Keratinocyte (primary cell): ENCODE data around the gene MIA2. TPM values are rescaled to one million over a fixed set of nuclear protein-coding genes. Genes with fewer than 3 reads are reported as not detected.

ENCODE experiments used
- DNase-seq: peaks from one replicate; pipeline ENCODE4 v3.0.0-alpha.2; 2011; ENCODE audit warnings: low read depth, missing footprints, low spot score
- FAIRE-seq: peaks from 2 replicates; lab custom pipeline; 2011; peaks lifted over from hg19 to GRCh38; lab: Jason Lieb, UNC
- H2AFZ ChIP-seq: 2 replicates; pipeline ENCODE4 v1.6.0; 2012; ENCODE audit warnings: low read length, control low read depth, inconsistent platforms; ENCODE audit not compliant: control insufficient read depth
- H3K27ac ChIP-seq: 2 replicates; pipeline ENCODE4 v1.5.1; 2011; ENCODE audit warnings: low read length; ENCODE audit not compliant: control insufficient read depth, insufficient read depth
- H3K27me3 ChIP-seq: 3 replicates; pipeline ENCODE4 v1.6.0; 2011; ENCODE audit warnings: low read length; ENCODE audit not compliant: control insufficient read depth, insufficient read depth; ENCODE audit errors: extremely low read depth
- H3K36me3 ChIP-seq, 2 experiments: 2 replicates in 1 of 2; 3 replicates in 1 of 2; pipeline ENCODE4 v1.5.1; 2011; ENCODE audit warnings: low read length in 2 of 2, mild to moderate bottlenecking in 1 of 2; ENCODE audit not compliant: control insufficient read depth in 2 of 2, insufficient read depth in 2 of 2; ENCODE audit errors: extremely low read depth in 1 of 2
- H3K4me1 ChIP-seq: 3 replicates; pipeline ENCODE4 v1.5.1; 2011; ENCODE audit warnings: low read length; ENCODE audit not compliant: control insufficient read depth, insufficient read depth; ENCODE audit errors: extremely low read depth
- H3K4me2 ChIP-seq: 3 replicates; pipeline ENCODE4 v1.6.0; 2011; ENCODE audit warnings: low read depth, low read length; ENCODE audit not compliant: control insufficient read depth, insufficient read depth; ENCODE audit errors: extremely low read depth
- H3K4me3 ChIP-seq, 3 experiments: fragments of 200-600 bp in 1 of 3; sonication (generic) in 1 of 3; 2 replicates in 2 of 3; 3 replicates in 1 of 3; pipeline ENCODE4 v1.5.1; 2011 to 2016; ENCODE audit warnings: low read length in 3 of 3, mild to moderate bottlenecking in 3 of 3, control low read depth in 2 of 3, inconsistent platforms in 1 of 3, low read depth in 1 of 3, mixed read lengths in 1 of 3, mixed run types in 1 of 3, moderate library complexity in 1 of 3; ENCODE audit not compliant: control insufficient read depth in 2 of 3, insufficient read depth in 2 of 3; ENCODE audit errors: extremely low read depth in 1 of 3
- H3K79me2 ChIP-seq: 2 replicates; pipeline ENCODE4 v1.6.0; 2012; ENCODE audit warnings: low read length; ENCODE audit not compliant: control insufficient read depth, insufficient read depth
- H3K9ac ChIP-seq: 3 replicates; pipeline ENCODE4 v1.6.0; 2011; ENCODE audit warnings: low read length; ENCODE audit not compliant: control insufficient read depth, insufficient read depth; ENCODE audit errors: extremely low read depth
- H3K9me1 ChIP-seq: 3 replicates; pipeline ENCODE4 v1.6.0; 2011; ENCODE audit warnings: low read length; ENCODE audit not compliant: control insufficient read depth, insufficient read depth; ENCODE audit errors: extremely low read depth
- H3K9me3 ChIP-seq: 2 replicates; pipeline ENCODE4 v1.5.1; 2012; ENCODE audit warnings: low read depth, low read length; ENCODE audit not compliant: control insufficient read depth
- H4K20me1 ChIP-seq: 3 replicates; pipeline ENCODE4 v1.6.0; 2011; ENCODE audit warnings: low read length; ENCODE audit not compliant: control insufficient read depth, insufficient read depth; ENCODE audit errors: extremely low read depth
- EZH2 ChIP-seq: IDR thresholded peaks from one replicate; pipeline ENCODE4 v1.6.1; 2012; ENCODE audit warnings: inconsistent platforms, mild to moderate bottlenecking, low read length, moderate library complexity
- dilution Hi-C: fragments of 300-500 bp; cut with MboI; formaldehyde crosslinking; loops from one replicate; pipeline ENCODE4 v1.7.0; 2020; ENCODE audit warnings: low sequenced_read_pairs; ENCODE audit not compliant: extremely low pct_ligation_motif_present
- polyA plus RNA-seq, 5 experiments: library from polyadenylated mRNA; depleted of rRNA in 3 of 5; stranded (reverse) in 3 of 5; stranded (forward) in 1 of 5; unstranded in 1 of 5; fragments of >200 nt; gene quantifications; 1 replicate in 1 of 5; 2 replicates in 3 of 5; 3 replicates in 1 of 5; pipeline versions ENCODE4 v1.2.1 to v1.2.3, GENCODE V29; 2011 to 2012; ENCODE audit warnings: missing spikeins in 2 of 5, low read depth in 1 of 5, low replicate concordance in 1 of 5
- TF ChIP-seq, protein P1 (sequence below), 3 experiments: IDR thresholded peaks in 1 of 3; conservative IDR thresholded peaks in 1 of 3; optimal IDR thresholded peaks in 1 of 3; 2 replicates in 2 of 3; 3 replicates in 1 of 3; pipeline versions ENCODE3 to v1.5.1; 2011; ENCODE audit warnings: low read length in 3 of 3, mild to moderate bottlenecking in 3 of 3, moderate library complexity in 2 of 3, control low read depth in 1 of 3, inconsistent platforms in 1 of 3; ENCODE audit not compliant: insufficient read depth in 2 of 3; ENCODE audit errors: extremely low read depth in 1 of 3

MIA2 gene
- polyA plus RNA-seq, 1 donor (not counting 4 experiments of a cell fraction or from before 2014, with no cell fraction given): 21.9 TPM

- Histone ChIP-seq H3K4me3 (no peak overlapping the region), H4K20me1 (no peaks in the 10 kb centered on the region), H3K36me3 (no peaks in the 10 kb centered on the region), H3K27ac (peak overlapping the region; percentile 49), H2AFZ (no peak overlapping the region), H3K27me3 (no peaks in the 10 kb centered on the region), H3K9me3 (no peaks in the 10 kb centered on the region), H3K4me2 (peak overlapping the region; percentile 9), H3K4me1 (peaks cover 7% of the 10 kb centered on the region), H3K9ac (no peak overlapping the region), H3K9me1 (no peaks in the 10 kb centered on the region), H3K79me2 (no peaks in the 10 kb centered on the region)
- no peak for FAIRE-seq
- dilution Hi-C loops: no loop called here
- TF ChIP-seq EZH2: no peak
- TF ChIP-seq, protein P1, sequence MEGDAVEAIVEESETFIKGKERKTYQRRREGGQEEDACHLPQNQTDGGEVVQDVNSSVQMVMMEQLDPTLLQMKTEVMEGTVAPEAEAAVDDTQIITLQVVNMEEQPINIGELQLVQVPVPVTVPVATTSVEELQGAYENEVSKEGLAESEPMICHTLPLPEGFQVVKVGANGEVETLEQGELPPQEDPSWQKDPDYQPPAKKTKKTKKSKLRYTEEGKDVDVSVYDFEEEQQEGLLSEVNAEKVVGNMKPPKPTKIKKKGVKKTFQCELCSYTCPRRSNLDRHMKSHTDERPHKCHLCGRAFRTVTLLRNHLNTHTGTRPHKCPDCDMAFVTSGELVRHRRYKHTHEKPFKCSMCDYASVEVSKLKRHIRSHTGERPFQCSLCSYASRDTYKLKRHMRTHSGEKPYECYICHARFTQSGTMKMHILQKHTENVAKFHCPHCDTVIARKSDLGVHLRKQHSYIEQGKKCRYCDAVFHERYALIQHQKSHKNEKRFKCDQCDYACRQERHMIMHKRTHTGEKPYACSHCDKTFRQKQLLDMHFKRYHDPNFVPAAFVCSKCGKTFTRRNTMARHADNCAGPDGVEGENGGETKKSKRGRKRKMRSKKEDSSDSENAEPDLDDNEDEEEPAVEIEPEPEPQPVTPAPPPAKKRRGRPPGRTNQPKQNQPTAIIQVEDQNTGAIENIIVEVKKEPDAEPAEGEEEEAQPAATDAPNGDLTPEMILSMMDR (optimal IDR thresholded peaks at IDR 0.05 in 1 of 3, IDR thresholded peaks at IDR 0.05 in 1 of 3, conservative IDR thresholded peaks at IDR 0.05 in 1 of 3; ENCODE audit: extremely low read depth in 1 of 3, insufficient read depth in 2 of 3, low read length in 3 of 3): no peak
- no peak for DNase-seq
Observed at GRCh38 chr14:39229222-39229543, 4.5 kb upstream of the MIA2 start.

DNA sequence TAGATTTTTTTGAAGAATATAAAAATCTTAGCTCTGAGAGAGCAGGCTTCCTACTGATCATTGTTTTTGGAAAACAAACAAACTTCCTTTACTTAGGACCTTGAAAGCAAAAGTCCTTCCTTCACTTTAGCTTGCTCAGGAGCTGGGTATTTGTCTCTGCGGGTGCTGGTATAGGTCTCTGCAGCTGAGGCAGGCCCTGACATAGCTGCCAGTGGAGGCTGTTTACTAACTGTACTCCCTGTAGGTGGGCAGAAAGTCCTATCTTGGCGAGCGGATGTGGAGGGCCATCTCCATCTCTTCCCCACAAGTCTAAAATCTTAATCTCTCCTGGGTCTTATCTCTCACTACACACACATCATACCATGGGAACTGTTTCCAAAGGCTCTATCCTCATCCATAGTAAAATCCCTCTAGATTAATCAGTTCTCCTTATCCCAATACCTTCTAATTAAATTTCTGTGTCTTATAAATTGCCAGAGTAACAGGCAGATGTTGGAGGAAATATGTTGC is 4.1 kb upstream of the MIA2 start:
- no peaks in the 10 kb centered on the region for H3K27me3 ChIP-seq
- no peak overlapping the region for H2AFZ ChIP-seq
- H3K27ac ChIP-seq: peak overlapping the region; percentile 49
- no peaks in the 10 kb centered on the region for H3K9me3 ChIP-seq
- H3K9ac ChIP-seq: no peak overlapping the region
- H3K4me3 ChIP-seq: no peak overlapping the region
- no peaks in the 10 kb centered on the region for H3K36me3 ChIP-seq
- no peaks in the 10 kb centered on the region for H3K9me1 ChIP-seq
- DNase-seq: no peak
- dilution Hi-C loops: no loop called here
- H4K20me1 ChIP-seq: no peaks in the 10 kb centered on the region
- TF ChIP-seq, protein P1 (optimal IDR thresholded peaks at IDR 0.05 in 1 of 3, IDR thresholded peaks at IDR 0.05 in 1 of 3, conservative IDR thresholded peaks at IDR 0.05 in 1 of 3; ENCODE audit: extremely low read depth in 1 of 3, insufficient read depth in 2 of 3, low read length in 3 of 3): no peak
- TF ChIP-seq EZH2: no peak
- no peaks in the 10 kb centered on the region for H3K79me2 ChIP-seq
- H3K4me2 ChIP-seq: no peak overlapping the region
- H3K4me1 ChIP-seq: peaks cover 7% of the 10 kb centered on the region
- FAIRE-seq: no peak
